ENCODE measurements around the gene SNORC.

Gene SNORC

GRCh38 chr2:232927793-232928550 lies 57.9 kb downstream of the SNORC start:
- Histone ChIP-seq H3K27ac (no peak overlapping the region), H3K36me3 (no peaks in the 10 kb centered on the region), H3K4me3 (ENCODE audit: low read depth in 1 of 2, low read length in 1 of 2) (no peak overlapping the region), H3K27me3 (peaks cover 96% of the 10 kb centered on the region), H3K9me3 (no peaks in the 10 kb centered on the region), H3K4me1 (ENCODE audit: control insufficient read depth in 1 of 2, insufficient read depth in 1 of 2, low read depth in 1 of 2, low read length in 1 of 2) (peaks cover 0 to 4% of the 10 kb centered on the region in 2 experiments)
- no peak for TF ChIP-seq CTCF (IDR thresholded peaks at IDR 0.05)
